ENCODE results near the gene TMEM138.
"Not testable (repeated sequence)": the region's sequence is repeated elsewhere in the genome, so short reads cannot be mapped to it uniquely, and the experiment has no call there.

Gene TMEM138

DNA sequence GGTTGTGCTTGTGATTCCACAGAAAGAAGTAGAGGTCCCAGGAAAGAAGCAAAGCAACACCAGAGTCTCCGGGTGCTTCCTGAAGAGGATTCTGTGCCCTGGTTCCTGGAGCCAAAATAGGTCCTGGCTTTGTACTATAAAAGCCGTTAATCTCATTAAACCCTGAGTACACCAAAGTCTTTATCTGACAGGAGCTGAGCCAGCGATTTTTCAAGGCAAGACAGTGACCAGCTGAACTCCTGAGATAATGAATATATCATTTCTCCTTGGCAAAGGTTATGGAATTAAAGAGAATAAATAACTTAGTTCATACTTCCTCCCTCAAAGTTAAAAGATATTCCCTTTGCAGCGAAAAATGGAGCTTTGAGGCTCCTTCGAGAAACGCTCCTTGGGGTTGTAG lies 5.2 kb downstream of the TMEM138 start:
- no peak for DNase-seq

DNA sequence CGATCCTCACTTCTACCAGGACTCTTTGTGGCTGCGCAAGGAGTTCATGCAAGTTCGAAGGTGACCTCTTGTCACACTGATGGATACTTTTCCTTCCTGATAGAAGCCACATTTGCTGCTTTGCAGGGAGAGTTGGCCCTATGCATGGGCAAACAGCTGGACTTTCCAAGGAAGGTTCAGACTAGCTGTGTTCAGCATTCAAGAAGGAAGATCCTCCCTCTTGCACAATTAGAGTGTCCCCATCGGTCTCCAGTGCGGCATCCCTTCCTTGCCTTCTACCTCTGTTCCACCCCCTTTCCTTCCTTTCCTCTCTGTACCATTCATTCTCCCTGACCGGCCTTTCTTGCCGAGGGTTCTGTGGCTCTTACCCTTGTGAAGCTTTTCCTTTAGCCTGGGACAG lies 6.5 kb downstream of the TMEM138 start:
- no peak for DNase-seq

DNA sequence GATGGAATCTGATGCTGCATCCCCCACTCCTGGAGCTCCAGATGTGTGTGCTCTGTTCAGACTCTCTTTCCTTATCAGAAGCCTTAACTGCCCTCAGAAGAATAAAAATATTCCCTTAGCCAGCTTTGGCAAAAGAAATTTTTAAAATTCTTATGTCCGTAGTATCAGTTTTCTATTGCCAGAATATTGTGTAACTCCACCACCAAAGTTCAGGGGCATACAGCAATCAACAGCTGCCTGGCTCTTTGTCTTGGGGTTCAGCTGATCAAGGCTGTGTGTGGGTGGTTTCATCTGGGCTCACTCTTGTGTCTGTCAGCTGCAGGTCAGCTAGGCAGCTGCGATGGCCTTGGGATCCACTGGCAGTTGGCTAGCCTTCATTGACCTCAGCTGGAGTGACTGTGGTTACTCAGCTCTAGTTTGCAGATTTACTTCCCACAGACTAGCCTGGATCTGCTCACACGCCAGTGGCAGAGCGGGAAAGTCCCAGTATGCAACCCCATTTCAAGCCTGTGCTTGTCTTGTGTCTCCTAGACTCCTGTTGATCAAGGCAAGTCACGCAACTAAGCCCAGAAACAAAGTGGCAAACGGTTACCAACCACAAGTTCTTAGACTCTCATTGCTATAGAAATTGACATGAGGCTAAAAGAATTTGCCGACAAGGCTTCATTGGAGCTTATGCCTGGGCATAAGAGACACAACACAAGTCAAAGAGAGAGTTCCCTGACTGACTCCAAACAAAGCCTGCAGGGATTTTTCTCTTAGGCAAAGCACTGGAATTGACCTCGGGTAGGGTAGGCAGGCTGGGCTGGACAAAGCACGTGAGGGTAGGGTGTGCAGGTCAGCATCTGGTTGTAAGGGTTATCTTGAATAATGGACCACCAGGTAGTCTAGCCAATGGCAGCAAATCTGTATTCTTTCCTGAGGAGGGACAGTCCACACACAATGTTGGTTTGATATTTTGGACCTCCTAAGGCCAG lies 7.5 kb downstream of the TMEM138 start:
- no peak for DNase-seq

DNA sequence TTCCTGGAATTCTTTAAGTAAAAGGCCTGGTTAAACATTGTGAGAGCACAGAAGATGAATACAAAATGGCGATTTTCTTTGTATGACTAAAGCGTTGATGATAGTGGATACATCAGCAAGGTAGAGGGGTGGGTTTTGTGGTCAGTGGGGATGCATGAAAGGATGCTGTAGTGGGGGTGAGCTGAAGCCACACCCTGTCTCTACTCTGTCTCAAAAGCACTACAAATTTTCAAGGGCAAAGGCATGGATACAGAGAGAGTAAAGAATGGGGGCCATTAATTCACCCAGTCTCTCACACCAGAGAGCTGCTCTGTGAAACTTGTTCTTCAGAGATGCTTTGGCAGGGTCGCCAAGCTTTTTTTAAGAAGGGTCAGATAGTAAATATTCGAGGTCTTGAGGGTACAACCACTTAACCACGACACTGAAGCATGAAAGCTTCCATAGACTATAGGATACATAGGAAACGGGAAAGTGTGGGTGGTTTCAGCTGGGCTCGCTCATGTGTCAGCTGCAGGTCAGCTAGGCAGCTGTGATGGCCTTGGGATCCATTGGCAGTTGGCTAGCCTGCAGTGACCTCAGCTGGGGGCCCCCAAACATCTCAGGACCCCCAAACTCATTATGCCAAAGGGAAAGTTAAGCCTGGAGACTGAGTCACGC lies 8.3 kb downstream of the TMEM138 start:
- DNase-seq, result no peak

DNA sequence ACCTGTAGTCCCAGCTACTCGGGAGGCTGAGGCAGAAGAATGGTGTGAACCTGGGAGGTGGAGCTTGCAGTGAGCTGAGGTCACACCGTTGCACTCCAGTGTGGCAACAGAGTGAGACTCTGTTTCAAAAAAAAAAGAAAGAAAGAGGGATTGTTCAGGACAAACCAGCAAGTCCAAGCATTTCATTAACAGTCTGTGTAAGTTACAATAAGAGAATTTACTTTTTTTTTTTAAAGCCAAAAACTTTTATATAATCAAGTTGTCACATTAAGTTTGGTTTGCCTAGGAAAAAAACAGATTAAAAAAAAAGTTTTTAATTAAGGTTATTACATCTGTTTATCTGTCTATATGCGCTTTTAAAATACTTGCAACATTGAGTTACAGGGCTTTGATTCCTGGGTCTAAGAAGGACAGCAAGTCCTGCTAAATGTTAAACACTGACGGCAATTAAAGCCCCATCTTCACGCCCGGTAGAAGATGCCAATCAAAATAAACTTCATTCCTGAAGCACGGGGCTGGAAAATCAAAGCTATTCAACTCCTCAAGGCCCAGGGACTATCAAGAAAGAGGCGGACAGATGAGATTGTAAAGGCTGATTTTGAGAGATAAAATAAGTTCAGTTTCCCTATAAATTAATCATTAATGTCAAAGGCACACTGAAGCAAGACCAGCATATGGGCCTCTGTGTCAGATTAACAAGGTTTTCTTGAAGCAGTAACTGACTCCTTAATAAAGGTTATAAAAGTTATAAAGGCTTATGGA lies 10.7 kb downstream of the TMEM138 start:
- no peak for DNase-seq

DNA sequence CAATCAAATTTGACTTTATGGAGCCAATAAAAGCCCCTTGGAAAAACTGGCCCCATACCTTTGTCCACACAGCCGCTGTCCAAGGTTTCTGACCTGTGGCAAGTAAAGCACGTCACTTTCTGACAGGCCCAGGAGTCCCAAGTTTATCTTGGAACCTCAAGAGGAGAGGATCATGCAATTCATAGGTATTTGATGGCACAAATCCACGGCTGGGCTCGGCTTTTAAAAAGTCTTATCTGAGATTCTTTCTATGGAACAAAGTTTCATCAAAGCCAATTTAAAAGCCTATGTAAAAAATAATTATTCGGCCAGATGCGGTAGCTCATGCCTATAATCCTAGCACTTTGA lies 13.6 kb downstream of the TMEM138 start:
- DNase-seq, result no peak

DNA sequence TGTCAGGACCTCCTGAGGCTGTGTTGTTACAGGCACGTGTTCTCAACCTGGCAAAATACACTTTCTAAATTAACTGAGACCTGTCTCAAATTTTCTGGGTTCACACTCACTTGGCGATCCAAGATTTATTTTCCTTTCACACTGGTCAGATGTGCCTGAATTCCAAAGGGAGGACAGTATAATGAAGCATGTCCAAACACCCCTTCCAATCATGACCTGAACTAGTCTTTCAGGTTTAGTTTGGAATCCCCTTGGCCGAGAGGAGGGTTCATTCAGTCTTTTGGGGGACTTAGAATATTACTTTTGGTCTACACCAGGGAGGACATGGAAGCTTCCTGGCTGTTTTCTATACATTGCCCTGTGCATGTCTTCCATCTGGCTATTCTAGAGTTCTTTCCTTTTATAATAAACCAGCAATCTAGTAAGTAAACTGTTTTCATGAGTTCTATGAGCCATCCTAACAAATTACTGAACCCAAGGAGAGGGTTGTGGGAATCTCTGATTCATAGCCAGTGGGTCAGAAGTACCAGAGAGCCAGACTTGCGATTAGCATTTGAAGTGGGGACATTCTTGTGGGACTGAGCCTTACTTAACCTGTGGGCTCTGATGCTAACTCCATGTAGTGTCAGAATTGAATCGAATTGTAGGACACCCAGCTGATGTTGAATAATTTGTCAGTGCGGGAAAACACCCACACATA lies 15.4 kb downstream of the TMEM138 start:
- no peak for DNase-seq

DNA sequence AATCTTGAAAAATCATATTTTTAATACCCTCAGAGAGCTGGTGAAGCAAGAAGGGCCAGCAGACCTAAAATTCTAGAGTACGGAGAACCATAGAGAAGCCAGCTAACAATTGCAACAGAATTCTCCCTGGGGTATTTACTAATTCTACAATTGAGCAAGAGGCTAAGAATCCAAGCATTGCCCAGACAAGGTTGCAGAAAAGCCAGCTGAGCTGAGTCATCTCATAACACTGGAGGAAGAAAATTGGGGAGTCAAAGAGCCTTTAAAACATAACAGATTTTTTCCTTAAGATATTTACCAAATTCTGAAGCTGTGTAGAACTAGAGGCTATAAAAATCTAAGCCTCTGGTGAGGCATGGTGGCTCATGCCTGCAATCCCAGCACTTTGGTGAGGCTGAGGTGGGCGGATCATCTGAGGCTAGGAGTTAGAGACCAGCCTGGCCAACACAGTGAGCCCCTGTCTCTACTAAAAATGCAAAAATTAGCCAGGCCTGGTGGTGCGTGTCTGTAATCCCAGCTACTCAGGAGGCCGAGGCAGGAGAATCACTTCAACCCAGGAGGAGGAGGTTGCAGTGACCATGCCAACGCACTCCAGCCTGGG lies 16.6 kb downstream of the TMEM138 start:
- DNase-seq, result no peak

DNA sequence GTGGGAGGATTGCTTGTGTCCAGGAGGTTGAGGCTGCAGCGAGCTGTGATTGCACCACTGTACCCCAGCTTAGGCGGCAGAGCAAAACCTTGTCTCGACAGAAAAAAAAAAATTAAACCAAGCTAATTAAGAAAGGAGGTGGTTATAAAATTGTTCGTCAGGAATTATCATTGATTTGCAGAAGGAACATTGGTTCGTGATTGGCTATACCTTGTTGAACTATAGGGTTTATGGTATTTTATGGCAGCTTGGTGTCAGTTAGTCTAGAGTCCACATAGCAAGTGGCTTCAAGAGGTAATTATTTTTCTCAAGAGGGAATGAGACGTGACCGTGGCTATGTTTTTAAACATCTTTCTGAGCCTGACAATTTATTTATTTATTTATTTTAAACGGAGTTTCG lies 18.7 kb downstream of the TMEM138 start:
- DNase-seq, result no peak

DNA sequence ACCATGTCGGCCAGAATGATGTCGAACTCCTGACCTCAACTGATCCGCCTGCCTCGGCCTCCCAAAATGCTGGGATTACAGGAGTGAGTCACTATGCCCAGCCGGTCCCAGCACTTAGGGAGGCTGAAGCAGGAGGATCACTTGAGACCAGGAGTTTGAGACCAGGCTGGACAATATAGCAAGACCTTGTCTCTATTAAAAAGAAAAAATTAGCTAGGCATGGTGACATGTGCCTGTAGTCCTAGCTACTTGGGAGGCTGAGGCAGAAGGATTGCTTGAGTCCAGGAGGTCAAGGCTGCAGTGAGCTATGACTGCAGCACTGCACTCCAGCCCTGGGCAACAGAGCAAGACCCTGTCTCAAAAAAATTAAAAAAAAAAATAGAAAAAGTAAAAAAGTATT lies 21.7 kb downstream of the TMEM138 start:
- DNase-seq, result not testable (repeated sequence)

DNA sequence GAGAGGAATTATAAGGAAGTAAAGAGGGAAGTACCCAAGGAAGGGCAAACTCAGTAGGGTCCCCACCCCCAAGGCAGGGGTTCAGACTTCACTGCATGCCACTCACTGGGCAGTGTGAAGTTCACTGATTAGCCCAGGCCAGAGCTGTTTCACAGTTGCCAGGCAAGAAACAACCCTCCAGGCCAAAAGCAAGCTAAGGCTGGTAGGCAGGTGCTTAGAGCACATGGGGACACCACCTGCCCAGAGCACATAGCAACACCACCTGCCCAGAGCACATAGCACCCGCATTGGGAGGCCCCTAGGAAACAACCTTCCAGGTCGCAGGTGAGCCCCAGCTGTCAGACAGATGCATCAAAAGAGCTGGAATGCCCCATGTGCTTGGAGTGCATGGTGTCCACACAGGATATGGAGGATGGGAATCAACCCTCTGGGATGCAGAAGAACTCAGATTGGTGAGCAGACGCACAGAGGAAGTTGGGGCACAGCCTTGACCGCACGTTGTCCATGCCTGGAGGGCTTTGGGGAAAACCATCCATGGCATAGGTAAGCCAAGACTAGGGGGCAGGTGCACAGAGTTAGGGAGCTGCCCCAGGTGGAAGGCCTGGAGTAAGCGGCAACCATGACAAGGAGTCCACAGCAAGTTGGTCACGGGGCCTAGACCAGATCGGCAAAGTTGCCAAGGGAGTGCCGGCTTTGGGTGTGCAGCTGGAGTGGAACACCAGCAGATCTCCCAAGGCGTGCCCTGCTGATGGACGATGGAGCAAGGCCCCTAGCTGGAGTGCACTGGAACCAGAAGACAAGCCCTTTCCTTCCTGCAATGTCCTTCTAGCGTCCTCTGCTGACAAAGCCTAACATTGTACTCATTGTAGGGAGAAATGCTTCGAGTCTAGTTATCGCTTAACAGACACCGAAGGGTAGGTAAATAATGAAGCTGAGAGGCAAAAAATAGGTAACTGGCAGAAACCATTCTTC lies 22.4 kb downstream of the TMEM138 start:
- DNase-seq, result no peak

DNA sequence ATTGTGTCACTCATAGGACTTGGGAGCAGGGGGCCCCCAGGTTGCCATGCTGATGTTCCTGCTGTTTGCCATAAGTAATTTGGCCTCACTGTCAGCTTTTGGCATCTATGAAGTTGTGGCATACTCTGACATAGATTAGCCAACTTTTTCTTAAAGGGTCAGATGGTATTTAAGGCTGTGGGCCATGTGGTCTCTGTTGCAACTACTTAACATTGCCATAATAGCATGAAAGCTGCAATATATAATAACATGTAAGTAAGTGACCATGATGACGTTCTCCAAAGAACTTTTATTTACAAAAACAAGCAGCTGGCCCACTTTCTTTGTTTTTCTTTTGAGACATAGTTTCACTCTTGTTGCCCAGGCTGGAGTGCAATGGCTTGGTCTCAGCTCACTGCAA lies 28.0 kb downstream of the TMEM138 start:
- no peak for DNase-seq

DNA sequence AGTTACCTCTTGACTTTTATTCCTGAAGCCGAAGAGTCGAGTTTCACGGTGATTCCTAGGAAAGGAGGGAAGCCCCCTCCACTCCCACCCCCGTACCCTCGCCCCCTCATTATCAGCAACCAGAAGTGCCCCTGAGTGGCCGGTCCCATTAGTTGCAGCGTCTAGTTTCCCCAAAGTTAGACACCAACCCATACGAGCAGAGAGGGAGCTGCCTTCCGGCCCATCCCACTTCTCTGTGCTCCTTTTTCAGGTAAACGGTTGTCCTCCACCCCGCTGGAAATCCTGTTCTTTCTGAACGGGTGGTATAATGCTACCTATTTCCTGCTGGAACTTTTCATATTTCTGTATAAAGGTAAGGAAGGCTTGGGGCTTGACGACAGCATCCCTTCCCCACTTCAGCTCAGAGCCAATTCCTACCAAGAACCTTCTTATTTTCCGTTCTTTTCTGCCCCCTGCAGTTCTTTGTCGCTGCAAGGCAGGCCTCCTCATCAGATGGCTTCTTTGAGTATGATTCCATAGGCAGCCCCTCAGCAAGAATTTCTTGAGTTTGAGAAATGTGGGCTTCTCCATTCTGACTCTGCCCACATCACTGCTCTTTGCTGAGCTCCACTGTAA lies 30.9 kb downstream of the TMEM138 start:
- no peak for DNase-seq

DNA sequence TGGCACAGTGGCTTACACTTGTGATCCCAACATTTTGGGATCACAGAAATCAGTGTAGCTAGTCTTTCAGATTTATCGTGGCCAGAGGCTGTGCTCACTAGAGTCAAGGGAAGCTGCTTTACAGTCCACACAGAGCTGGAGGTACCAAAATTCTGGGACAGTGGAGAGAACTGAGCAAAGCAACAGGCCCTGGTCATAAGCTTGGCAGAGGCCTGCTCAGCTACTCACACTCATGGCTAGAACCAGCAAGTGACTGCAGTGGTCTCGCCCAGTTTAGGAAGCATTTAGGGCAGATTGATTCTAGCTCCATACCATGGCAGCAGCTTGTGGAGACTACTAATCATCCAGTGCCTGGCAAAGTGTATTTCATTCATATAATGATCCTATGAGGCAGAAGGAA lies 39.0 kb downstream of the TMEM138 start:
- DNase-seq, result no peak

DNA sequence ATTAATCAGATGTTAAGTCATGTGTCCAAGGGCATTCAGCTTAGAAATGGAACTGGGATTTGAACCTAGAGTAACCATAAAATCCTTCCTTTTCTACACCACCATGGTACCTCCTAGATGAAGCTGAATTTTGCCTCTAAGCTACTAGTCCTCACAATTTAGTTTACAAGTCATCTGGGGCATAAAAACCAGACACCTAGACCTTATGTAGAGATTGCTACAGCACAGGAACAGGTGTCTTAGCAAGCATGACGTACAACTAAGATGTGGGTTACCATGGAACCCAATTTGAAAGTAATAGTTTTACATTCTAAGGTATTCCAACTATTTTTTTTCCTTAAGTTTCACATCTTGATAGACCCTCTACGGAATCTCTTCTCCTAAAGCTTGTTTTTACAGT lies 39.4 kb downstream of the TMEM138 start:
- no peak for DNase-seq

DNA sequence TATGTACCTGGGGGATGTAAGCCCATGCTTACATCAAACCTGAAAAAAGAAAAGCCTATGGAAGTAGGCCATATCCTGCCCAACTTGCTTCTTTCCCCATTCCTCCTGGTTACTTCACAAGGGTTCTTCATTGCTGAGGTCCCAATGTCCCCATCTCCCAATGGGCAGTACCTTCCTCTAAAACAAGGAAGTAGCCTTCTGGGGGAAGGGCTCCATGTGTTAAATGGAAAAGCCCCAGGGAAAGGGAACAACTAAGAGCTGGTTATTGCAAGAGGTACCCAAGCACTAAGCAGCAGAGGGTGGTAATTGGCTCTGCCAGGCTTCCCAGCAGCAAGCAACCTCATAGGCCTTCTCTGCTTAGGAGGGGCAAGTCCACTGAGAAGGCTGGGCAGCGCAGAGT lies 41.5 kb downstream of the TMEM138 start:
- DNase-seq, result no peak

DNA sequence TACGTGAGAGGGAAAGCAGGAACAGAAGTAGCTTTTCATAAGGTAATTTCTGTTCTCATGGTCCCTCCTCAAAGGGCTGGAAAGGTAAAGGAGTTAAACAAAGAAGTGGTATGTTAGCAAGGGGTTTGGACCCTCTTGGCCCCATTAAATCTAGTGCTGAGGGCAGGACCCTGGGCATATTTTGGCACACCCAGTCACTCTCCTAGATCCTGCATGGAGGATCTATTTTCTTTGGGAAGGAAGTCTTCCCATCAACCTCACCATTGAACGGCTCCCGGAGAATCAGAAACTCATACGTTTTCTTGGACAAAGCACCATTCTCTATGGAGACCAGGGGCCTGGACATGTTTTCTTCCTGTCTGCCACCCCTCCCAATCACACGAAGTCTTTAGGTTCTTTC lies 41.9 kb downstream of the TMEM138 start:
- no peak for DNase-seq

DNA sequence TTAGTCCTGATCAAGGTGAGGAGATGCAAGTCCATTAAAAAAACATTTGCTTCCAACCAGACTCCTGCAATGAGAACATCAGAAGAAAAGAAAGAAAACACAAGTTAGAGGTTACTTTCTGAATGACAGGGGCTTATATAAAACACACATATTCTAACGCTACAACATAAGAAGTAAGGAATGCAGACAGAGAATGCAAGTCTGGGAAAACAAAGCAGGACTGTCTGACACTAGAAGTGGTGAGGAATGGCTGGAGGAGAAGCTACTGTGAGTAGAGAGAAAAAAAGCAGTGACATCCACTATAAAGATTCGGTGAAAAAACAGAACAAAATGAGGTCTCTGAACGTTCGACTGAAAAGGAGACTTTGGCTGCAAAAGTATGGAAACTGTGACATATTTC lies 42.5 kb downstream of the TMEM138 start:
- no peak for DNase-seq

DNA sequence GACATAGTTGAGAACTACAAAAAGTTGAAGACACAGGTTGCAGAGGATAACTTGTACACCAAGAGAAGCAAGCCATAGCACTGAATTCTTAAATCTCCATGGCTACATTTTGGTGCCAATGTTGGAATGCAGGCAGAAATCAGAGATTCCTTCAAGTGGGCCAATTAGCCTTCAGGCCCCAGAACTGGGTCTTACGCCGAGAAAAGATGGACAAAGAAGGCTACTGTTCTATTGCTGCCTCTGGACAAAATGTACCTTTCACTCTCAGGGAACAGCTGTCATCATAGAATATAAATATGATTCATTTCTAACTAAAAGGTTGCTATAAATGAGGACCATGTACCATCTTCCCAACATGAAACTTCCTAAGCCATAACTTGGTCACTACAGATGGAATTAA lies 43.9 kb downstream of the TMEM138 start:
- DNase-seq, result no peak

DNA sequence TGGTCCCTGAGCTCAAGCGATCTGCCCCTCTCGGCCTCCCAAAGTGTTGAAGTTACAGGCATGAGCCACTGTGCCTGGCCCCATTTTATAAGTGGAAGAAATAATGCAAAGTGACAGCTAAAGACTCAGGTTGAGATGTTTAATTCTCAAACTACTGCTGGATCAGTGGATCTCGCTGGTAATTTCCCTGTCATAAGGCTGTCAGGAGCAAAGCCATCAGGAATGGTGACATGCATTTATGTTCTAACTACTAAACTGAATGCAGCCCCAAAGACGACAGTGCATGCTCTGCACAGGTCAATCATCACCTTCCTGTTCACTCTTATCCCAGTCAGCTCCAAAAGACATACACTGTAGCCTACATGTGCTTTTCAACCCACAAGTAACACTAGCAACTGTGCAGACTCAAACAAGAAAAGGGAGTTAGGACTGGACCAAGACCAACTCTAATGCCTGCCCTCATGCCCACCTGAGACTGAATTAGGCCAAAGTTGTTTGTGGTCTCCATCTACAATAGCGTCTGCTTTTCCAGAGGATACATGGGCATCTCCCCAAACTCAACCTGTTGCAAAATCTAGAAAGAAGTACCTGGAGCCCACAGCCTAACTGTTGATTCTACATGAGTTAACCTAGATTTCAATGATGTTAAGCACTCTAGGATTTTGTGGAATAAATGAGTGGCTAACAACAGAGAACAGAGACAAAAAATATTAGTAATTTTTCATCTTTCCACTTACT lies 45.0 kb downstream of the TMEM138 start:
- DNase-seq, result no peak
